B cell (primary cell): Measurements from ENCODE around the gene ZNF516.

ENCODE experiments used
- EZH2 ChIP-seq: IDR thresholded peaks from 2 replicates; pipeline ENCODE4 v1.6.1; 2012; ENCODE audit warnings: borderline replicate concordance, low read depth, mild to moderate bottlenecking, moderate library complexity, low read length; ENCODE audit not compliant: insufficient read depth, poor library complexity, severe bottlenecking
- TF ChIP-seq, protein P1 (sequence below): fragments of 200-600 bp; IDR thresholded peaks from one replicate; pipeline ENCODE4 v1.8.0; 2022; ENCODE audit warnings: antibody characterized with exemption, mild to moderate bottlenecking

DNA sequence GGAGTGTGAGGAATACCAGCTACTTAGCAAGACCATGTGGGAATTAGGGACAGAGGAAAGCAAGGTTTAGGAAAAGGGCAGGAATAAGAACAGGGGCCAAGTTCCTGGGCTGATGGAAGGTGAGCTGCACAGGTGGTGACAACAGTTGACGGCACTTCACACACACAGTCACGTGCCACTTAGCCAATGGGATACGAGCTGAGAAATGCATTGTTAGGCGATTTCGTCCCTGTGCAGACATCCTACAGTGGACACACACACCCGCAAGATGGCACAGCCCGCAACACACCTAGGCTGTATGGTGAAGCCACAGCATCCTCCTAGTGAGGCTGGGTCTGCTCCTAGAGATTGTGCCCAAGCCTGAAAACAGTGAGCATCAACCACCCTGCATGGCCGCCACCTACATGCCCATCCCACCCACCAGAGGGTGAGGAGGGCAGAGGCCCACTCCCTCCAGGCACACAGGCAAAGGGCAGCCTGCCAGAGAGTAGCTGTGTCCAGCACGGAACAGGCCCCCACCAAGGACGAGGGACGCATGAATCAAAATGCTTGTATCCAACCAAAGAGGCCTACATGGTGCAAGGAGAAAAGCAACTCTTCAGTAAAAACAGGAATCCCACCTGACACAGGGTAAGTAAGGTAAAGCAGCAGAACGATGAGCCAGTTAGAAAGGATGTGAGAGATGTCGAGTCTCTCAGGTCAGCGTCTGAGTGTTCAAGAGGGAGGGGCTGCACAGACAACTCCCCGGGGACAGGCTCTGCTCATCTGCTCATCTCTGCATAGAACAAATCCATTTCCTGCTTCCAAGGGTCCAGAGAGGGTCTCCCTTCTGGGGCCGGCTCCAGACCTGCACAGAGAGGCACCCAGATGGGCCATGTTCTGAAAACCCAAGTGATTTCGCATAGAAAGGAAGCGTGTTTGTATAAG is 51.3 kb downstream of the ZNF516 start:
- TF ChIP-seq, protein P1, sequence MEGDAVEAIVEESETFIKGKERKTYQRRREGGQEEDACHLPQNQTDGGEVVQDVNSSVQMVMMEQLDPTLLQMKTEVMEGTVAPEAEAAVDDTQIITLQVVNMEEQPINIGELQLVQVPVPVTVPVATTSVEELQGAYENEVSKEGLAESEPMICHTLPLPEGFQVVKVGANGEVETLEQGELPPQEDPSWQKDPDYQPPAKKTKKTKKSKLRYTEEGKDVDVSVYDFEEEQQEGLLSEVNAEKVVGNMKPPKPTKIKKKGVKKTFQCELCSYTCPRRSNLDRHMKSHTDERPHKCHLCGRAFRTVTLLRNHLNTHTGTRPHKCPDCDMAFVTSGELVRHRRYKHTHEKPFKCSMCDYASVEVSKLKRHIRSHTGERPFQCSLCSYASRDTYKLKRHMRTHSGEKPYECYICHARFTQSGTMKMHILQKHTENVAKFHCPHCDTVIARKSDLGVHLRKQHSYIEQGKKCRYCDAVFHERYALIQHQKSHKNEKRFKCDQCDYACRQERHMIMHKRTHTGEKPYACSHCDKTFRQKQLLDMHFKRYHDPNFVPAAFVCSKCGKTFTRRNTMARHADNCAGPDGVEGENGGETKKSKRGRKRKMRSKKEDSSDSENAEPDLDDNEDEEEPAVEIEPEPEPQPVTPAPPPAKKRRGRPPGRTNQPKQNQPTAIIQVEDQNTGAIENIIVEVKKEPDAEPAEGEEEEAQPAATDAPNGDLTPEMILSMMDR: no peak
- no peak for TF ChIP-seq EZH2
